Fibroblast of lung (primary cell): ENCODE data around the gene PHLDB3.

Experiments used
- CTCF ChIP-seq, 2 donors: IDR thresholded peaks in 1 of 2; conservative IDR thresholded peaks in 1 of 2; 1 replicate in 1 of 2; 2 replicates in 1 of 2; pipeline ENCODE4 v1.5.1; 2011 to 2012; ENCODE audit warnings: low read length in 2 of 2, control low read depth in 1 of 2, inconsistent platforms in 1 of 2, low read depth in 1 of 2, mild to moderate bottlenecking in 1 of 2
- EZH2 ChIP-seq: IDR thresholded peaks from 2 replicates; pipeline ENCODE4 v1.5.1; 2012; ENCODE audit warnings: low read length, control low read depth, mild to moderate bottlenecking; ENCODE audit errors: missing control alignments

- TF ChIP-seq CTCF (conservative IDR thresholded peaks at IDR 0.05 in 1 of 2, IDR thresholded peaks at IDR 0.05 in 1 of 2; ENCODE audit: low read depth in 1 of 2, low read length in 2 of 2) (no peak), EZH2 (no peak)
Measured at GRCh38 chr19:43452582-43452981, 52.0 kb downstream of the PHLDB3 start.
